Measurements from ENCODE around the gene EMC9. TPM values are rescaled to one million over a fixed set of nuclear protein-coding genes. Genes with fewer than 3 reads are reported as not detected.

The EMC9 gene
- total RNA-seq, 1 donor from 2014 or later = 17.1 TPM

DNA sequence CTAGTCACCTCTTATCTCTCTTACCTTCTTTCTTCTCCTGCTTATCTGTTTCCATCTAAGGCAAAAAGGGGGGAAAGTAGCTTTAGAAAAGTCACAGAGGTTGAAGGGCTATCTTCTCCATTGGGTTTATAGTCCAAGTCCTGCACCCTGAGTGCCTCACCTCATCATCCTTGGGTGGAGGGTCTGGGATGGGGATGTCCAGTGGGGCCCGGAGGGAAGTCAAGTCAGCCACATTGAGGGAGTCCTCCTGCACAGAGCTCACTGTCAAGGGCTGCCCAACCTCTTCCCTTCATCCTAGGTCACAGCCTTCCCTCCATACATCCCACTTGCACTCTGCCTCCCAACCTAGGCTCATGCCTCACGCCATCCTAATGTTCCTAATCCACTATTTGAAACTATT is 3.8 kb upstream of the EMC9 start:
- Histone ChIP-seq H3K27me3 (ENCODE audit: control insufficient read depth, insufficient read depth, low read length) (no peaks in the 10 kb centered on the region), H3K36me3 (ENCODE audit: control insufficient read depth, insufficient read depth, low read length) (peaks cover 2% of the 10 kb centered on the region), H3K4me3 (ENCODE audit: low read depth, low read length) (no peak overlapping the region)
- DNase-seq (ENCODE audit: low read depth) = no peak
- no peak for TF ChIP-seq CTCF (IDR thresholded peaks at IDR 0.05; ENCODE audit: insufficient read depth, low read length, poor library complexity, severe bottlenecking)

- Histone ChIP-seq H3K27me3 (ENCODE audit: control insufficient read depth, insufficient read depth, low read length) (no peaks in the 10 kb centered on the region), H3K36me3 (ENCODE audit: control insufficient read depth, insufficient read depth, low read length) (no peaks in the 10 kb centered on the region), H3K4me3 (ENCODE audit: low read depth, low read length) (no peak overlapping the region)
- no peak for DNase-seq (ENCODE audit: low read depth)
- TF ChIP-seq CTCF (IDR thresholded peaks at IDR 0.05; ENCODE audit: insufficient read depth, low read length, poor library complexity, severe bottlenecking) = no peak
These were observed 3.1 kb upstream of the EMC9 start for GRCh38 chr14:24144451-24144850.

DNA sequence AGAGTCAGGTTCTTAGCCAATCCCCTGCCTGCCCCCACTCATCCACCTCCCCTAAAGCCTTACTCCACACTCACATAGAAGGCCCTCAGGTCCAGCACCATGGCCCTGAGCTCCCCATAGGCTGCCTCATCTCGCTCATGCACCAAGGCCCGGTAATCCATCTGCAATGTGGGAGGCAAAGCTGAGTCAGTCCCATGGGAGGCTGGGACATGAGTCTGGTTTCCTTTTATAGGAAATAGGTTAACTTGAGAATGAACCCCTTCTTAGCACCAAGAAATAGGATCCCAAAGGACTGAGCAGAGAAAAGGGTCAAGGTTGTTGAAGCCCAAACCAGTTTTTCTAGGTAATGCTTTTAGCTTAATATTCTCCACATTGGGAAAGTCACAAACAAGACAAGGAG is 2.1 kb upstream of the EMC9 start:
- DNase-seq (ENCODE audit: low read depth) = no peak
- Histone ChIP-seq H3K27me3 (ENCODE audit: control insufficient read depth, insufficient read depth, low read length) (no peaks in the 10 kb centered on the region), H3K4me3 (ENCODE audit: low read depth, low read length) (no peak overlapping the region), H3K36me3 (ENCODE audit: control insufficient read depth, insufficient read depth, low read length) (peaks cover 2% of the 10 kb centered on the region)
- TF ChIP-seq CTCF (IDR thresholded peaks at IDR 0.05; ENCODE audit: insufficient read depth, low read length, poor library complexity, severe bottlenecking) = no peak

- Histone ChIP-seq H3K4me3 (ENCODE audit: low read depth, low read length) (no peak overlapping the region), H3K27me3 (ENCODE audit: control insufficient read depth, insufficient read depth, low read length) (no peaks in the 10 kb centered on the region), H3K36me3 (ENCODE audit: control insufficient read depth, insufficient read depth, low read length) (peaks cover 2% of the 10 kb centered on the region)
- DNase-seq (ENCODE audit: low read depth) = no peak
- no peak for TF ChIP-seq CTCF (IDR thresholded peaks at IDR 0.05; ENCODE audit: insufficient read depth, low read length, poor library complexity, severe bottlenecking)
These were observed 2.0 kb downstream of the EMC9 start for GRCh38 chr14:24139272-24139934.

GRCh38 chr14:24138396-24139271 is 2.8 kb downstream of the EMC9 start:
- TF ChIP-seq CTCF (IDR thresholded peaks at IDR 0.05; ENCODE audit: insufficient read depth, low read length, poor library complexity, severe bottlenecking) = no peak
- no peak for DNase-seq (ENCODE audit: low read depth)
- Histone ChIP-seq H3K27me3 (ENCODE audit: control insufficient read depth, insufficient read depth, low read length) (no peaks in the 10 kb centered on the region), H3K4me3 (ENCODE audit: low read depth, low read length) (no peak overlapping the region), H3K36me3 (ENCODE audit: control insufficient read depth, insufficient read depth, low read length) (peaks cover 2% of the 10 kb centered on the region)

All from kidney epithelial cell (primary cell).